Measurements from ENCODE around the gene SUMF2. TPM values are rescaled to one million over a fixed set of nuclear protein-coding genes. Genes with fewer than 3 reads are reported as not detected.
A peak's percentile ranks its signal among the peaks of the same experiment; 100 is the strongest.

The SUMF2 gene
- total and polyA plus RNA-seq, 2 of the 4 experiments (the other 2 are of a cell fraction): 86.2 to 97.3 TPM

DNA sequence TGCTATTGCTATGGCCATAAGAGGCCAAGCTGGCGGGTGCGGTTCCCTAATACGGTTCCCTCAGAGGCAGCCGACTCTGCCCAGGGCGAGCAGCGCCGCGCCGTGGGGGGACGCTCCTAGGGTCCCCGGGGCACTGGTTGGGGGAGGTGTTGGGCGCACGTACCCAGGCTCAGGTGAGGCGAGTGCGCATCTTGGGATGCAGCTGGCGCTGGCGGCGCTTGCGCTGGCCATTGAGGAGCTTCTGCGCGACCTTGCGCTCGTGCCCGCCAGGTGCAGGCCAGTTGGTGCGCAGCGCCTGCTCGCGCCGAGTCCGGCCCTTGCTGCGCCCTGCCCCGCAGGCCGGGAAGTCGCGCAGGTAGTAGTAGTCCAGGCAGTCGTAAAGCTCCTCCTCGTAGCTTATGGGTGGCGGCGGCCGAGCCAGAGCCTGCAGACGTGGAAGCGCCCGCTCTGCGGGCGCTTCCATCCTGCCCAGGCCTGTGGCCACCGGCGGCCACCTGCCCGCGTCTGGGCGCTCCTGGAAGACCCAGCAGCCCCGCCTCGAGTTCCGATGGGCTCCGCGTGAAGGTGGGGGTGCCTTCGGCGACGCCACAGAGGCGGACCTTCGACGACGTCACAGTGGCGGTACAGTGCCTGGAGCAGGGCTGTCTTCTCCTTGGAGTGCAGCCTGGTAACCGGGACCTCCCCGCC lies 51.9 kb downstream of the SUMF2 start, which contains the start of gene NUPR2:
TSS of gene NUPR2 (minus strand) at position 566 of the 687 bp plus-strand sequence. CDS start at position 463, 103 bp downstream.
- Histone ChIP-seq H3K56ac (ENCODE audit: extremely low read depth, insufficient read depth, low read length) (no peak within 1 kb of the TSS), H4K91ac (ENCODE audit: insufficient read depth, low read depth, low read length) (no peak within 1 kb of the TSS), H3K14ac (replicated peaks; ENCODE audit: low read depth, low read length) (no peak within 1 kb of the TSS), H2BK5ac (ENCODE audit: low read depth, low read length, poor library complexity, severe bottlenecking) (no peak within 1 kb of the TSS), H3K79me1 (ENCODE audit: low read depth in 1 of 2, low read length in 2 of 2) (no peaks in the 10 kb centered on the region), H3K4ac (ENCODE audit: low read depth, low read length) (no peak within 1 kb of the TSS), H2BK20ac (ENCODE audit: low read depth, low read length) (no peak within 1 kb of the TSS), H3K4me3 (ENCODE audit: insufficient read depth, low read depth, low read length) (no peak within 1 kb of the TSS), H2AK5ac (ENCODE audit: low read depth, low read length) (no peak within 1 kb of the TSS), H3K18ac (ENCODE audit: low read depth, low read length) (no peak within 1 kb of the TSS), H3K36me3 (ENCODE audit: control insufficient read depth, insufficient read depth, low read length) (no peaks in the 10 kb centered on the region), H2AFZ (replicated peaks; ENCODE audit: low read length, poor library complexity) (peak within 1 kb of the TSS; percentile 51), H2AK9ac (replicated peaks; ENCODE audit: low read depth, low read length, poor library complexity) (no peak within 1 kb of the TSS), H4K8ac (ENCODE audit: low read depth in 2 of 2, low read length in 2 of 2) (no peak within 1 kb of the TSS), H2BK120ac (ENCODE audit: low read depth, low read length) (no peak within 1 kb of the TSS), H4K5ac (ENCODE audit: low read depth, low read length) (no peak within 1 kb of the TSS), H3K9ac (ENCODE audit: low read depth, low read length) (no peak within 1 kb of the TSS), H3K23ac (ENCODE audit: low read depth, low read length) (no peak within 1 kb of the TSS), H3K27ac (ENCODE audit: insufficient read depth, low read length) (no peak within 1 kb of the TSS), H3K9me3 (ENCODE audit: control insufficient read depth, insufficient read depth, low read length) (no peaks in the 10 kb centered on the region), H3K27me3 (ENCODE audit: control insufficient read depth, insufficient read depth, low read length) (peaks cover 2% of the 10 kb centered on the region; the same call in 1 of the 2 replicates), H4K20me1 (ENCODE audit: insufficient read depth, low read length) (no peaks in the 10 kb centered on the region), H2BK15ac (ENCODE audit: low read depth, low read length) (no peak within 1 kb of the TSS), H3K4me2 (ENCODE audit: low read depth, low read length) (no peak within 1 kb of the TSS; the same call in 1 of the 2 replicates), H3K4me1 (ENCODE audit: control insufficient read depth, insufficient read depth, low read length) (no peaks in the 10 kb centered on the region), H3K9me1 (ENCODE audit: insufficient read depth, low read length) (no peaks in the 10 kb centered on the region)
- dilution Hi-C loops (cut with HindIII; ENCODE audit: low sequenced_read_pairs, unreplicated experiment): no loop called here
- in situ Hi-C loops (cut with MboI; ENCODE audit: low sequenced_read_pairs): no loop called here
- intact Hi-C loops (cut with micrococcal nuclease): no loop called here
- 6% methylated on average over 44 of the region's 65 CpGs; no CpG with 5 or more reads in 1 of the 2 experiments for WGBS, 2 experiments (ENCODE audit: extremely low coverage in 2 of 2, insufficient read length in 1 of 2)
- ATAC-seq (ENCODE audit: low read depth): no peak; the same call in 1 of the 2 replicates
- DNase-seq: no peak
- BruUV-seq (replicated peaks): no TSS peak
- ChIA-PET POLR2A (ENCODE audit: unreplicated experiment) (no interaction called here), CTCF (no interaction called here)
- TF ChIP-seq CTCF (conservative IDR thresholded peaks at IDR 0.05; ENCODE audit: low read depth, low read length) (no peak), MAFK (IDR thresholded peaks at IDR 0.05; ENCODE audit: low read depth, low read length) (no peak), NFE2L2 (IDR thresholded peaks at IDR 0.05; ENCODE audit: low read depth, low read length) (no peak), RFX5 (IDR thresholded peaks at IDR 0.05; ENCODE audit: low read depth, low read length) (no peak), RAD21 (IDR thresholded peaks at IDR 0.05; ENCODE audit: low read length) (no peak), RCOR1 (IDR thresholded peaks at IDR 0.05; ENCODE audit: insufficient replicate concordance, low read length) (no peak), MAZ (IDR thresholded peaks at IDR 0.05; ENCODE audit: borderline replicate concordance, low read depth, low read length) (no peak), USF2 (IDR thresholded peaks at IDR 0.05; ENCODE audit: low read depth, low read length) (no peak)
- TF ChIP-seq, protein P1, sequence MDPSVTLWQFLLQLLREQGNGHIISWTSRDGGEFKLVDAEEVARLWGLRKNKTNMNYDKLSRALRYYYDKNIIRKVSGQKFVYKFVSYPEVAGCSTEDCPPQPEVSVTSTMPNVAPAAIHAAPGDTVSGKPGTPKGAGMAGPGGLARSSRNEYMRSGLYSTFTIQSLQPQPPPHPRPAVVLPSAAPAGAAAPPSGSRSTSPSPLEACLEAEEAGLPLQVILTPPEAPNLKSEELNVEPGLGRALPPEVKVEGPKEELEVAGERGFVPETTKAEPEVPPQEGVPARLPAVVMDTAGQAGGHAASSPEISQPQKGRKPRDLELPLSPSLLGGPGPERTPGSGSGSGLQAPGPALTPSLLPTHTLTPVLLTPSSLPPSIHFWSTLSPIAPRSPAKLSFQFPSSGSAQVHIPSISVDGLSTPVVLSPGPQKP (IDR thresholded peaks at IDR 0.05; ENCODE audit: borderline replicate concordance, low read depth, low read length): no peak
